NCI-H345 treated with DMSO at 0.1 percent for 48 hours (cell line): ENCODE results near the gene SLC25A47.
"Not testable (repeated sequence)": the region's sequence is repeated elsewhere in the genome, so short reads cannot be mapped to it uniquely, and the experiment has no call there.

ENCODE experiments used
- DNase-seq: peaks from one replicate; lab custom pipeline; 2025; ENCODE audit not compliant: unreplicated experiment; lab: John Stamatoyannopoulos, UW

The SLC25A47 gene

GRCh38 chr14:100289916-100290606 is 33.1 kb upstream of the SLC25A47 start:
- no peak for DNase-seq

GRCh38 chr14:100290607-100291304 is 32.4 kb upstream of the SLC25A47 start:
- no peak for DNase-seq

GRCh38 chr14:100291305-100292075 is 31.6 kb upstream of the SLC25A47 start:
- no peak for DNase-seq

- no peak for DNase-seq
These were observed 30.8 kb upstream of the SLC25A47 start for GRCh38 chr14:100292301-100292775.

GRCh38 chr14:100292776-100293461 is 30.2 kb upstream of the SLC25A47 start:
- no peak for DNase-seq

- DNase-seq, result no peak
These were observed 29.5 kb upstream of the SLC25A47 start for GRCh38 chr14:100293497-100294212.

- no peak for DNase-seq
These were observed 28.8 kb upstream of the SLC25A47 start for GRCh38 chr14:100294213-100294962.

GRCh38 chr14:100294963-100295330 is 28.2 kb upstream of the SLC25A47 start:
- no peak for DNase-seq

GRCh38 chr14:100295376-100296105 is 27.6 kb upstream of the SLC25A47 start:
- DNase-seq, result no peak

GRCh38 chr14:100296106-100296651 is 27.0 kb upstream of the SLC25A47 start:
- DNase-seq, result no peak

GRCh38 chr14:100296729-100297128 is 26.4 kb upstream of the SLC25A47 start:
- DNase-seq, result not testable (repeated sequence)

GRCh38 chr14:100297320-100298300 is 25.5 kb upstream of the SLC25A47 start:
- no peak for DNase-seq

- DNase-seq, result no peak
These were observed 24.4 kb upstream of the SLC25A47 start for GRCh38 chr14:100298551-100299237.

- DNase-seq, result no peak
These were observed 23.9 kb upstream of the SLC25A47 start for GRCh38 chr14:100299238-100299560.

GRCh38 chr14:100302616-100303015 is 20.5 kb upstream of the SLC25A47 start:
- no peak for DNase-seq

GRCh38 chr14:100303179-100303578 is 20.0 kb upstream of the SLC25A47 start:
- DNase-seq, result no peak

GRCh38 chr14:100303925-100304324 is 19.2 kb upstream of the SLC25A47 start:
- DNase-seq, result no peak
